Glutamatergic neuron (in vitro differentiated cells): ENCODE results near the gene PDE1A. TPM values are rescaled to one million over a fixed set of nuclear protein-coding genes. Genes with fewer than 3 reads are reported as not detected.

ENCODE experiments used
- DNase-seq: peaks from one replicate; pipeline ENCODE4 v3.0.0; 2022
- H3K27ac Mint-ChIP-seq: one replicate; pipeline ENCODE4 v1.8.0; 2020; ENCODE audit warnings: mild to moderate bottlenecking, mixed read lengths, inconsistent platforms; ENCODE audit not compliant: unreplicated experiment
- H3K27me3 Mint-ChIP-seq: one replicate; pipeline ENCODE4 v1.8.0; 2020; ENCODE audit warnings: mild to moderate bottlenecking, moderate library complexity, mixed read lengths, inconsistent platforms; ENCODE audit not compliant: unreplicated experiment
- H3K36me3 Mint-ChIP-seq: one replicate; pipeline ENCODE4 v1.8.0; 2020; ENCODE audit warnings: mild to moderate bottlenecking, mixed read lengths, inconsistent platforms; ENCODE audit not compliant: unreplicated experiment
- H3K4me1 Mint-ChIP-seq: one replicate; pipeline ENCODE4 v1.8.0; 2020; ENCODE audit warnings: mild to moderate bottlenecking, low read depth, mixed read lengths, inconsistent platforms; ENCODE audit not compliant: unreplicated experiment
- H3K4me3 Mint-ChIP-seq: one replicate; pipeline ENCODE4 v1.8.0; 2020; ENCODE audit warnings: mild to moderate bottlenecking, mixed read lengths, inconsistent platforms; ENCODE audit not compliant: unreplicated experiment
- H3K9me3 Mint-ChIP-seq: one replicate; pipeline ENCODE4 v1.8.0; 2020; ENCODE audit warnings: mild to moderate bottlenecking, moderate library complexity, mixed read lengths, inconsistent platforms; ENCODE audit not compliant: unreplicated experiment
- CTCF ChIP-seq: fragments of 200-600 bp; sonication (generic); IDR thresholded peaks from one replicate; pipeline ENCODE4 v1.5.0; 2021; ENCODE audit not compliant: partially characterized antibody, unreplicated experiment
- total RNA-seq: library from RNA; stranded (reverse); fragmentation: NEBNext Ultra II Directional; extraction: Animal tissue kit (Norgen Biotek cat#: 25700); gene quantifications from one replicate; pipeline ENCODE4 v1.2.1, GENCODE V29; 2021; ENCODE audit not compliant: unreplicated experiment

Gene PDE1A
- total RNA-seq, 1 donor from 2014 or later, result 4.2 TPM

GRCh38 chr2:182132605-182133004, 294.2 kb downstream of the PDE1A start:
- TF ChIP-seq CTCF, result no peak
- Mint-ChIP-seq H3K4me3 (no peak overlapping the region), H3K4me1 (no peaks in the 10 kb centered on the region), H3K36me3 (no peaks in the 10 kb centered on the region), H3K27ac (no peak overlapping the region), H3K27me3 (no peaks in the 10 kb centered on the region), H3K9me3 (no peaks in the 10 kb centered on the region)
- DNase-seq, result no peak

GRCh38 chr2:182128821-182129707, 297.8 kb downstream of the PDE1A start:
- Mint-ChIP-seq H3K27me3 (no peaks in the 10 kb centered on the region), H3K4me3 (no peak overlapping the region), H3K4me1 (no peaks in the 10 kb centered on the region), H3K36me3 (no peaks in the 10 kb centered on the region), H3K9me3 (peaks cover 1% of the 10 kb centered on the region), H3K27ac (no peak overlapping the region)
- no peak for DNase-seq
- TF ChIP-seq CTCF, result no peak

- no peak overlapping the region for H3K27ac Mint-ChIP-seq
- no peaks in the 10 kb centered on the region for H3K36me3 Mint-ChIP-seq
- H3K4me3 Mint-ChIP-seq, result no peak overlapping the region
- no peak for TF ChIP-seq CTCF
- peaks cover 3% of the 10 kb centered on the region for H3K4me1 Mint-ChIP-seq
- H3K9me3 Mint-ChIP-seq, result no peaks in the 10 kb centered on the region
- no peaks in the 10 kb centered on the region for H3K27me3 Mint-ChIP-seq
- no peak for DNase-seq
Measured at GRCh38 chr2:182117196-182117595, 309.6 kb downstream of the PDE1A start.

GRCh38 chr2:182116774-182117173, 310.1 kb downstream of the PDE1A start:
- no peak for DNase-seq
- Mint-ChIP-seq H3K4me1 (peaks cover 3% of the 10 kb centered on the region), H3K27me3 (no peaks in the 10 kb centered on the region), H3K27ac (no peak overlapping the region), H3K36me3 (no peaks in the 10 kb centered on the region), H3K9me3 (no peaks in the 10 kb centered on the region), H3K4me3 (no peak overlapping the region)
- TF ChIP-seq CTCF, result no peak

- DNase-seq, result no peak
- H3K4me1 Mint-ChIP-seq, result peaks cover 3% of the 10 kb centered on the region
- H3K9me3 Mint-ChIP-seq, result no peaks in the 10 kb centered on the region
- no peak overlapping the region for H3K27ac Mint-ChIP-seq
- H3K36me3 Mint-ChIP-seq, result no peaks in the 10 kb centered on the region
- H3K4me3 Mint-ChIP-seq, result no peak overlapping the region
- no peaks in the 10 kb centered on the region for H3K27me3 Mint-ChIP-seq
- no peak for TF ChIP-seq CTCF
Measured at GRCh38 chr2:182115258-182115657, 311.6 kb downstream of the PDE1A start.
